ENCODE data around the gene ECPAS.
A peak's percentile ranks its signal among the peaks of the same experiment; 100 is the strongest.
"Not testable (repeated sequence)": the region's sequence is repeated elsewhere in the genome, so short reads cannot be mapped to it uniquely, and the experiment has no call there.

The ECPAS gene

GRCh38 chr9:111483858-111484571, at the start of gene ECPAS:
Gene ECPAS (minus strand): TSS chr9:111484383. CDS start chr9:111472918, 11,465 bp downstream.
- peak; percentile 92 for DNase-seq

GRCh38 chr9:111533099-111533790, 49.1 kb upstream of the ECPAS start:
- DNase-seq, result no peak

- DNase-seq, result no peak
Measured at GRCh38 chr9:111531716-111532115, 47.5 kb upstream of the ECPAS start.

- DNase-seq, result no peak
Measured at GRCh38 chr9:111529787-111530186, 45.6 kb upstream of the ECPAS start.

- DNase-seq, result no peak
Measured at GRCh38 chr9:111527347-111527746, 43.2 kb upstream of the ECPAS start.

- DNase-seq, result peak; percentile 31
Measured at GRCh38 chr9:111525056-111525977, 41.1 kb upstream of the ECPAS start, which contains the start of gene ZNF483. Gene ZNF483 (plus strand): TSS chr9:111525179. CDS start chr9:111527396, 2,217 bp downstream.

- DNase-seq, result no peak
Measured at GRCh38 chr9:111524731-111525055, 40.5 kb upstream of the ECPAS start.

- DNase-seq, result no peak
Measured at GRCh38 chr9:111516061-111516465, 31.9 kb upstream of the ECPAS start.

- DNase-seq, result no peak
Measured at GRCh38 chr9:111514967-111515366, 30.8 kb upstream of the ECPAS start.

- not testable (repeated sequence) for DNase-seq
Measured at GRCh38 chr9:111511581-111511980, 27.4 kb upstream of the ECPAS start.

GRCh38 chr9:111502506-111502905, 18.3 kb upstream of the ECPAS start:
- DNase-seq, result no peak

- DNase-seq, result no peak
Measured at GRCh38 chr9:111501648-111502047, 17.5 kb upstream of the ECPAS start.

GRCh38 chr9:111501005-111501562, 16.9 kb upstream of the ECPAS start:
- no peak for DNase-seq

GRCh38 chr9:111497196-111497595, 13.0 kb upstream of the ECPAS start:
- not testable (repeated sequence) for DNase-seq

- no peak for DNase-seq
Measured at GRCh38 chr9:111484572-111484894, 350 bp upstream of the ECPAS start.

GRCh38 chr9:111483439-111483857, 735 bp downstream of the ECPAS start:
- DNase-seq, result peak; percentile 65

GRCh38 chr9:111482694-111483438, 1.3 kb downstream of the ECPAS start:
- peak; percentile 52 for DNase-seq

- DNase-seq, result no peak
Measured at GRCh38 chr9:111481885-111482636, 2.1 kb downstream of the ECPAS start.

GRCh38 chr9:111477677-111478076, 6.5 kb downstream of the ECPAS start:
- DNase-seq, result no peak

GRCh38 chr9:111475195-111475594, 9.0 kb downstream of the ECPAS start:
- DNase-seq, result no peak

- DNase-seq, result no peak
Measured at GRCh38 chr9:111474385-111474784, 9.8 kb downstream of the ECPAS start.

Data from 8988T (cell line).